IMR-90 (cell line): ENCODE results near the gene ZYG11A. TPM values are rescaled to one million over a fixed set of nuclear protein-coding genes. Genes with fewer than 3 reads are reported as not detected.

Experiments used
- ATAC-seq: fragments of 200-7000 bp; cut with Tn5 transposase; 2 replicates; pipeline ENCODE4 v1.9.1; 2020; ENCODE audit warnings: low read depth, mild to moderate bottlenecking, moderate library complexity
- BruUV-seq: library from RNA; stranded (reverse); fragments of 400-500 nt; replicated peaks from 2 replicates; lab custom pipeline; 2021; lab: Mats Ljungman, UMichigan
- CTCF ChIA-PET: fragments of 300-600 bp; formaldehyde crosslinking; extraction: SDS; loops from one replicate; lab custom pipeline; 2021; ENCODE audit warnings: antibody characterized with exemption; lab: Yijun Ruan, JAX
- POLR2A ChIA-PET: fragments of 300-600 bp; sonication (Branson Sonifier 250); formaldehyde crosslinking; loops from one replicate; lab custom pipeline; 2022; ENCODE audit warnings: antibody characterized with exemption; ENCODE audit not compliant: unreplicated experiment; lab: Charles Lee
- DNase-seq: peaks from one replicate; pipeline ENCODE4 v3.0.0; 2013
- H2AFZ ChIP-seq: replicated peaks from 2 replicates; pipeline ENCODE3; 2013; ENCODE audit warnings: low read length, mild to moderate bottlenecking; ENCODE audit not compliant: poor library complexity
- H2AK5ac ChIP-seq: 2 replicates; pipeline ENCODE4 v1.6.1; 2013; ENCODE audit warnings: low read depth, low read length, inconsistent platforms
- H2AK9ac ChIP-seq: replicated peaks from 2 replicates; pipeline ENCODE3; 2013; ENCODE audit warnings: mild to moderate bottlenecking, low read depth, low read length, moderate library complexity; ENCODE audit not compliant: poor library complexity
- H2BK120ac ChIP-seq: 2 replicates; pipeline ENCODE4 v1.6.1; 2013; ENCODE audit warnings: low read depth, low read length, inconsistent platforms
- H2BK15ac ChIP-seq: 3 replicates; pipeline ENCODE4 v1.6.1; 2013; ENCODE audit warnings: low read depth, low read length, inconsistent platforms
- H2BK20ac ChIP-seq: 2 replicates; pipeline ENCODE4 v1.6.1; 2013; ENCODE audit warnings: low read depth, mild to moderate bottlenecking, inconsistent platforms, low read length, moderate library complexity
- H2BK5ac ChIP-seq: 2 replicates; pipeline ENCODE4 v1.6.1; 2013; ENCODE audit warnings: mild to moderate bottlenecking, low read depth, low read length, inconsistent platforms; ENCODE audit not compliant: poor library complexity, severe bottlenecking
- H3K14ac ChIP-seq: replicated peaks from 2 replicates; pipeline ENCODE4 v1.6.1; 2013; ENCODE audit warnings: low read depth, low read length, inconsistent platforms
- H3K18ac ChIP-seq: 2 replicates; pipeline ENCODE4 v1.6.1; 2013; ENCODE audit warnings: low read depth, low read length, control low read depth
- H3K23ac ChIP-seq: 2 replicates; pipeline ENCODE4 v1.6.1; 2013; ENCODE audit warnings: low read depth, low read length, inconsistent platforms
- H3K27ac ChIP-seq: 2 replicates; pipeline ENCODE4 v1.5.1; 2013; ENCODE audit warnings: mild to moderate bottlenecking, control low read depth, low read length; ENCODE audit not compliant: insufficient read depth
- H3K27me3 ChIP-seq: 2 replicates; pipeline ENCODE4 v1.6.1; 2013; ENCODE audit warnings: low read length; ENCODE audit not compliant: control insufficient read depth, insufficient read depth
- H3K36me3 ChIP-seq: 2 replicates; pipeline ENCODE4 v1.6.1; 2013; ENCODE audit warnings: low read length, mixed read lengths; ENCODE audit not compliant: control insufficient read depth, insufficient read depth
- H3K4ac ChIP-seq: 2 replicates; pipeline ENCODE4 v1.6.1; 2013; ENCODE audit warnings: low read depth, low read length, inconsistent platforms
- H3K4me1 ChIP-seq: 2 replicates; pipeline ENCODE4 v1.6.1; 2013; ENCODE audit warnings: low read length, mixed read lengths; ENCODE audit not compliant: control insufficient read depth, insufficient read depth
- H3K4me2 ChIP-seq: 2 replicates; pipeline ENCODE4 v1.6.1; 2013; ENCODE audit warnings: low read depth, mild to moderate bottlenecking, control low read depth, low read length, moderate library complexity
- H3K4me3 ChIP-seq: 2 replicates; pipeline ENCODE4 v1.5.1; 2013; ENCODE audit warnings: low read depth, mild to moderate bottlenecking, control low read depth, low read length, moderate library complexity; ENCODE audit not compliant: insufficient read depth
- H3K56ac ChIP-seq: 2 replicates; pipeline ENCODE4 v1.6.1; 2013; ENCODE audit warnings: low read length, inconsistent platforms; ENCODE audit not compliant: insufficient read depth; ENCODE audit errors: extremely low read depth
- H3K79me1 ChIP-seq, 2 experiments: 2 replicates each; pipeline ENCODE4 v1.6.1; 2013; ENCODE audit warnings: low read length in 2 of 2, inconsistent platforms in 1 of 2, low read depth in 1 of 2
- H3K9ac ChIP-seq: 2 replicates; pipeline ENCODE4 v1.6.1; 2013; ENCODE audit warnings: low read depth, low read length, control low read depth
- H3K9me1 ChIP-seq: 2 replicates; pipeline ENCODE4 v1.6.1; 2013; ENCODE audit warnings: low read length, inconsistent platforms; ENCODE audit not compliant: insufficient read depth
- H3K9me3 ChIP-seq: 2 replicates; pipeline ENCODE4 v1.6.1; 2013; ENCODE audit warnings: low read length; ENCODE audit not compliant: control insufficient read depth, insufficient read depth
- H4K20me1 ChIP-seq: 2 replicates; pipeline ENCODE4 v1.6.1; 2013; ENCODE audit warnings: low read length, inconsistent platforms; ENCODE audit not compliant: insufficient read depth
- H4K5ac ChIP-seq: 2 replicates; pipeline ENCODE4 v1.6.1; 2013; ENCODE audit warnings: mild to moderate bottlenecking, low read depth, low read length, control low read depth
- H4K8ac ChIP-seq, 2 experiments: 2 replicates each; pipeline ENCODE4 v1.6.1; 2013; ENCODE audit warnings: low read depth in 2 of 2, low read length in 2 of 2, control low read depth in 1 of 2, inconsistent platforms in 1 of 2
- H4K91ac ChIP-seq: 2 replicates; pipeline ENCODE4 v1.6.1; 2013; ENCODE audit warnings: low read depth, low read length, inconsistent platforms; ENCODE audit not compliant: insufficient read depth
- BHLHE40 ChIP-seq: fragments of 150-350 bp; IDR thresholded peaks from 2 replicates; pipeline ENCODE4 v1.6.1; 2016; ENCODE audit warnings: mild to moderate bottlenecking, low read depth, low read length
- MXI1 ChIP-seq: IDR thresholded peaks from 2 replicates; pipeline ENCODE4 v1.6.1; 2012; ENCODE audit warnings: low read depth, mild to moderate bottlenecking, low read length, moderate library complexity, borderline replicate concordance
- NFE2L2 ChIP-seq: fragments of 150-350 bp; IDR thresholded peaks from 2 replicates; pipeline ENCODE4 v1.6.1; 2016; ENCODE audit warnings: low read depth, mild to moderate bottlenecking, low read length
- SMC3 ChIP-seq: fragments of 150-350 bp; IDR thresholded peaks from 2 replicates; pipeline ENCODE4 v1.6.1; 2016; ENCODE audit warnings: low read depth, mild to moderate bottlenecking, antibody characterized with exemption, low read length, moderate library complexity
- WGBS, 2 experiments: methylation state at CpG; one replicate each; pipeline versions ENCODE4 v1.1.5 to v1.1.7; 2013; ENCODE audit warnings: missing lambda C conversion rate in 2 of 2; ENCODE audit not compliant: insufficient read length in 1 of 2; ENCODE audit errors: extremely low coverage in 2 of 2; 5-methylcytosine and 5-hydroxymethylcytosine counted together
- dilution Hi-C: fragments of 300-500 bp; cut with HindIII; formaldehyde crosslinking; loops from one replicate; pipeline ENCODE4 v1.14.3; 2018; ENCODE audit warnings: low sequenced_read_pairs; ENCODE audit not compliant: unreplicated experiment
- in situ Hi-C: fragments of 300-500 bp; cut with MboI; formaldehyde crosslinking; loops from 3 replicates; pipeline ENCODE4 v1.14.3; 2019; ENCODE audit warnings: low sequenced_read_pairs, inconsistent platforms, mixed read lengths
- intact Hi-C: fragments of 100-400 bp; cut with micrococcal nuclease; formaldehyde crosslinking; loops from 2 replicates; pipeline ENCODE4 v1.10.0; 2022
- polyA plus RNA-seq, 3 experiments: library from polyadenylated mRNA; depleted of rRNA; stranded (reverse); fragments of >200 nt; gene quantifications; 2 replicates each; pipeline ENCODE4 v1.2.3, GENCODE V29; 2012; ENCODE audit warnings: low replicate concordance in 1 of 3
- total RNA-seq: library from RNA; depleted of rRNA; stranded (reverse); fragments of >200 nt; gene quantifications from 2 replicates; pipeline ENCODE4 v1.2.3, GENCODE V29; 2012

ZYG11A gene
- total and polyA plus RNA-seq, 2 of the 4 experiments (the other 2 are of a cell fraction) = 0.63 to 2.0 TPM

DNA sequence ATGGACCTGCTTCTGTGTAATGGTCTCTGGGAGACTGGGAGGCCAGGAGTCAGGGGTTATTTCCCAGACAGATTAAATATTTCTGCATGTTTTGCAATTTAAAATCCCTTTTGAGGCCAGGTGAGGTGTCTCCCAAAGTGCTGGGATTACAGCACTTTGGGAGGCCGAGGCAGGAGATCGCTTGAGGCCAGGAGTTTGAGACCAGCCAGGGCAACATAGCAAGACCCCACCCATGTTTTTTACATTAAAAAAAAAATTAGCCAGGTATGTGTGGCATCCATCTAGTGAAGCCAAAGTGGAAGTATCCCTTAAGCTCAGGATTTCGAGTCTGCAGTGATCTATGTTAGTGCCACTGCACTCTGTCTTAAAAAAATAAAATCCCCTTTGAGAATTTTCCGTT is 44.9 kb downstream of the ZYG11A start:
- Histone ChIP-seq H4K5ac (no peak overlapping the region), H4K20me1 (no peaks in the 10 kb centered on the region), H3K4me1 (no peaks in the 10 kb centered on the region), H3K27me3 (no peaks in the 10 kb centered on the region), H3K79me1 (no peaks in the 10 kb centered on the region), H2BK5ac (no peak overlapping the region), H3K36me3 (no peaks in the 10 kb centered on the region), H2AFZ (no peak overlapping the region), H3K14ac (no peak overlapping the region), H2AK9ac (no peak overlapping the region), H3K4me2 (no peak overlapping the region), H2AK5ac (no peak overlapping the region), H2BK15ac (no peak overlapping the region), H2BK120ac (no peak overlapping the region), H3K9me3 (no peaks in the 10 kb centered on the region), H3K4me3 (no peak overlapping the region), H4K8ac (no peak overlapping the region), H2BK20ac (no peak overlapping the region), H4K91ac (no peak overlapping the region), H3K56ac (no peak overlapping the region), H3K9ac (no peak overlapping the region), H3K27ac (no peak overlapping the region), H3K18ac (no peak overlapping the region), H3K23ac (no peak overlapping the region), H3K9me1 (no peaks in the 10 kb centered on the region; the same call in 1 of the 2 replicates), H3K4ac (no peak overlapping the region)
- intact Hi-C loops = no loop called here
- no CpG with 5 or more reads among the region's 4 CpGs for WGBS, 2 experiments
- CTCF ChIA-PET = interaction anchor here (1.1 kb wide), 1 partner anchor 148 kb away, joined by 5 read pairs; no protein-coding TSS in a partner anchor
- no TSS peak for BruUV-seq
- DNase-seq = no peak
- no peak for ATAC-seq
- in situ Hi-C loops = no loop called here
- dilution Hi-C loops = no loop called here
- TF ChIP-seq MXI1 = no peak
- no peak for TF ChIP-seq NFE2L2
- no peak for TF ChIP-seq SMC3
- no peak for TF ChIP-seq BHLHE40
- POLR2A ChIA-PET = no interaction called here
